NCI-H2227 (cell line): ENCODE measurements around the gene CASTOR1.

Experiments used
- DNase-seq: peaks from one replicate; lab custom pipeline; 2025; ENCODE audit not compliant: unreplicated experiment; lab: John Stamatoyannopoulos, UW

Gene CASTOR1

GRCh38 chr22:30320021-30320556, 30.8 kb upstream of the CASTOR1 start:
- DNase-seq: no peak

- no peak for DNase-seq
Measured at GRCh38 chr22:30318799-30319419, 29.6 kb upstream of the CASTOR1 start.

- no peak for DNase-seq
Measured at GRCh38 chr22:30317778-30318177, 28.5 kb upstream of the CASTOR1 start.

- DNase-seq: no peak
Measured at GRCh38 chr22:30315962-30316576, 26.8 kb upstream of the CASTOR1 start.

- DNase-seq: no peak
Measured at GRCh38 chr22:30314915-30315314, 25.6 kb upstream of the CASTOR1 start.

- no peak for DNase-seq
Measured at GRCh38 chr22:30313527-30314363, 24.4 kb upstream of the CASTOR1 start.

- no peak for DNase-seq
Measured at GRCh38 chr22:30312053-30312452, 22.7 kb upstream of the CASTOR1 start.

- no peak for DNase-seq
Measured at GRCh38 chr22:30310881-30311771, 21.8 kb upstream of the CASTOR1 start.

GRCh38 chr22:30309951-30310741, 20.8 kb upstream of the CASTOR1 start:
- DNase-seq: no peak

- DNase-seq: no peak
Measured at GRCh38 chr22:30308518-30309230, 19.4 kb upstream of the CASTOR1 start.

- no peak for DNase-seq
Measured at GRCh38 chr22:30308093-30308492, 18.8 kb upstream of the CASTOR1 start.

- no peak for DNase-seq
Measured at GRCh38 chr22:30307041-30307574, 17.8 kb upstream of the CASTOR1 start.

GRCh38 chr22:30306627-30307011, 17.3 kb upstream of the CASTOR1 start:
- DNase-seq: no peak

- DNase-seq: no peak
Measured at GRCh38 chr22:30305906-30306626, 16.8 kb upstream of the CASTOR1 start.

- DNase-seq: no peak
Measured at GRCh38 chr22:30305519-30305905, 16.2 kb upstream of the CASTOR1 start.

- DNase-seq: no peak
Measured at GRCh38 chr22:30304495-30305244, 15.4 kb upstream of the CASTOR1 start.

- no peak for DNase-seq
Measured at GRCh38 chr22:30302810-30303138, 13.5 kb upstream of the CASTOR1 start.
